Tibial nerve (tissue), 4 donors: Measurements from ENCODE around the gene IQCF2. TPM values are rescaled to one million over a fixed set of nuclear protein-coding genes. Genes with fewer than 3 reads are reported as not detected.

Experiments used
- DNase-seq, 2 donors: peaks; one replicate each; pipeline ENCODE4 v3.0.0-alpha.2; 2019; ENCODE audit warnings: low spot score in 2 of 2
- H3K27ac ChIP-seq, 4 donors: fragments of 200-600 bp; sonication (generic) in 3 of 4; one replicate each; pipeline ENCODE4 v1.5.1; 2017 to 2019; ENCODE audit warnings: mild to moderate bottlenecking in 1 of 4
- H3K27me3 ChIP-seq, 2 donors: fragments of 200-600 bp; sonication (generic) in 1 of 2; one replicate each; pipeline versions ENCODE4 v1.5.1 to v1.6.0; 2017 to 2019
- H3K36me3 ChIP-seq, 3 donors: fragments of 200-600 bp; sonication (generic); one replicate each; pipeline ENCODE4 v1.5.1; 2018 to 2019
- H3K4me1 ChIP-seq, 4 donors: fragments of 200-600 bp; sonication (generic) in 3 of 4; one replicate each; pipeline ENCODE4 v1.5.1; 2017 to 2019
- H3K4me3 ChIP-seq, 4 donors: fragments of 200-600 bp; sonication (generic) in 3 of 4; one replicate each; pipeline ENCODE4 v1.5.1; 2017 to 2019; ENCODE audit warnings: mild to moderate bottlenecking in 1 of 4, moderate library complexity in 1 of 4
- H3K9me3 ChIP-seq, 4 donors: fragments of 200-600 bp; sonication (generic) in 3 of 4; one replicate each; pipeline ENCODE4 v1.5.1; 2017 to 2019
- CTCF ChIP-seq, 5 experiments: fragments of 200-600 bp in 3 of 5; fragments of 450-650 bp in 2 of 5; sonication (generic) in 3 of 5; IDR thresholded peaks; one replicate each; pipeline ENCODE4 v1.5.1; 2016 to 2019; ENCODE audit warnings: antibody characterized with exemption in 5 of 5, mild to moderate bottlenecking in 3 of 5, moderate library complexity in 2 of 5
- EP300 ChIP-seq, 2 donors: sonication (generic); formaldehyde crosslinking; IDR thresholded peaks; one replicate each; pipeline ENCODE4 v1.6.1; 2017; ENCODE audit warnings: antibody characterized with exemption in 2 of 2, mild to moderate bottlenecking in 1 of 2
- POLR2A ChIP-seq, 2 donors: fragments of 450-650 bp; IDR thresholded peaks; one replicate each; pipeline ENCODE4 v1.6.1; 2017; ENCODE audit warnings: antibody characterized with exemption in 2 of 2, mild to moderate bottlenecking in 2 of 2, moderate library complexity in 2 of 2
- WGBS, 2 donors: methylation state at CpG; one replicate each; pipeline ENCODE4 v1.1.5; 2018; 5-methylcytosine and 5-hydroxymethylcytosine counted together
- total RNA-seq, 4 donors: library from RNA; depleted of rRNA; stranded (reverse); fragments of >200 nt; gene quantifications; one replicate each; pipeline ENCODE4 v1.1.0, GENCODE V29; 2016

The IQCF2 gene
- total RNA-seq: not detected

DNA sequence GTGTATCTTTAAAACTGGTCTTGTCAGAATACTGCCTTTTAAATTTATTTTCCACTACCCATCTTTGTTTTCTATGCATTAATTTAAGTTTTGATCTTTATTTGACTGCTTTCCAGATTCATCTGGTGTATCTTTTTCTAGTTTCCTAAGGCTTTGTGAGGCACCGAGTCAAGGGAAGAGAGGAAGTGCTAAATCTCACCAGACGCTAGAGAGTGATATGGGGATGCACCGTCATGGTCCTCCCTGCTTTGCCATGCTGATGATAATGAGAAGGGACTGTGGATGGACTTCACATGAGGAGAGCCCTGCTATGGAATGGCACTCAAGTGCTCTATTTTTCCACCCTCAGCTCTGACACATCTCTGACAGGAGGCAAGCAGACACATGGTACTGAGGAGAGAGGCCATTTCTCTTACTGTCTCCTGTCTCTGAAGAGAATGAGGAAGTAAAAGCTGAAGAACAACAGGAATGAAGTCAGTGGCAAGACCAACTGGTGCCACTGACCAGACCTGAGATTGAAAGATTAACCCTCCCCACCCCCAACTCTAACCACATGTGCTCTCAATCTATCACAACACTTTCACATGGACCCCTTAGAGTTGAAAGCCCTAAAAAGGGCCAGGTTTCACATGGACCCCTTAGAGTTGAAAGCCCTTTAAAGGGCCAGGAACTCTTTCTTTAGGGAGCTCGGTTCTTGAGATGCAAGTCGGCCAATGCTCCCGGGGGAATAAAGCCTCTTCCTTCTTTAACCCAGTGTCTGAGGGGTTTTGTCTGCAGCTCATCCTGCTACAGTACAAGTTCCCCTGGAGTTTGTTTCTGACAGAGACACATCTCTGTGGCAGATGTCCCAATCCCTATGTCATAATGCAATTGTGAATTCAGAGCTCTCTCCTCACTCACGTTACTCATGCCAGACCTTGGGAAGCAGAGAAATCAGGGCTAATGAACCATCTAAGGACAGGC is at the start of gene IQCF2:
TSS of gene IQCF2 (plus strand) at position 913 of the 963 bp plus-strand sequence. CDS start 52 bp downstream, outside the sequence.
- no peaks in the 10 kb centered on the region for H3K9me3 ChIP-seq
- H3K27me3 ChIP-seq: no peaks in the 10 kb centered on the region
- H3K4me3 ChIP-seq: no peak within 1 kb of the TSS
- no peaks in the 10 kb centered on the region for H3K36me3 ChIP-seq
- TF ChIP-seq POLR2A (IDR thresholded peaks at IDR 0.05): no peak
- no peak for TF ChIP-seq EP300 (IDR thresholded peaks at IDR 0.05)
- TF ChIP-seq CTCF (IDR thresholded peaks at IDR 0.05): no peak
- H3K27ac ChIP-seq: no peak within 1 kb of the TSS
- WGBS, 2 donors: 73 to 76% methylated on average over 7 of the region's 7 CpGs
- no peak for DNase-seq
- no peaks in the 10 kb centered on the region for H3K4me1 ChIP-seq

DNA sequence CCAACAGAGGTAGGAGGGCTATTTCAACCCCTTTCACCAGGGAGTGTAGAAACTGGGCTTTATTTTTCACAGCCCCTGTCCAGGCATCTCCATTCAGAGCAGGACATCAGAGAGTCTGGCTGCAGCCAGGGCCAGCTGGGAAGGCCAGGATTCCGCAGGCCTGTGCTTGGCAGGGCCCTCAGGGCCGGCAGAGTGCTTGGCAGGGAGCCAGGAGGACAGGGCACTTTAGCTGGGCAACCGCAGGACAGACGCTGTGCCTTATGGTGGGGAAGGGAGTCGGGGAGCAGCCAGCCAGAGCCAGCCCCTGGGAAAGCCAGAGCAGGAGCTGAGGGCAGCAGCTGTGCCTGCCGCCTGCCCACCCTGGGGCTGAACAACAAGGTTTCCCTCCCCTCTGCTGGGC is 47.9 kb upstream of the IQCF2 start:
- 26 to 31% methylated on average over 6 of the region's 6 CpGs for WGBS, 2 donors
- Histone ChIP-seq H3K4me3 (no peak overlapping the region), H3K36me3 (no peaks in the 10 kb centered on the region), H3K9me3 (peaks cover 0 to 9% (median 0%) of the 10 kb centered on the region in 4 donors), H3K27ac (no peak overlapping the region), H3K4me1 (no peaks in the 10 kb centered on the region), H3K27me3 (no peaks in the 10 kb centered on the region)
- no peak for DNase-seq
- no peak for TF ChIP-seq EP300 (IDR thresholded peaks at IDR 0.05)
- TF ChIP-seq CTCF (IDR thresholded peaks at IDR 0.05): no peak
- TF ChIP-seq POLR2A (IDR thresholded peaks at IDR 0.05): no peak

- peaks cover 0 to 9% (median 0%) of the 10 kb centered on the region in 4 donors for H3K9me3 ChIP-seq
- TF ChIP-seq CTCF (IDR thresholded peaks at IDR 0.05) (no peak), EP300 (IDR thresholded peaks at IDR 0.05) (no peak), POLR2A (IDR thresholded peaks at IDR 0.05) (no peak)
- no peaks in the 10 kb centered on the region for H3K27me3 ChIP-seq
- no peak for DNase-seq
- no peak overlapping the region for H3K4me3 ChIP-seq
- H3K27ac ChIP-seq: no peak overlapping the region
- H3K4me1 ChIP-seq: no peaks in the 10 kb centered on the region
- WGBS, 2 donors: 94 to 97% methylated on average over 3 of the region's 3 CpGs
- H3K36me3 ChIP-seq: no peaks in the 10 kb centered on the region
Observed at GRCh38 chr3:51814034-51814433, 47.4 kb upstream of the IQCF2 start.

GRCh38 chr3:51815614-51816013 is 45.8 kb upstream of the IQCF2 start:
- Histone ChIP-seq H3K4me3 (no peak overlapping the region), H3K9me3 (peaks cover 0 to 9% (median 0%) of the 10 kb centered on the region in 4 donors), H3K27me3 (no peaks in the 10 kb centered on the region), H3K27ac (no peak overlapping the region), H3K36me3 (no peaks in the 10 kb centered on the region), H3K4me1 (no peaks in the 10 kb centered on the region)
- no peak for DNase-seq
- TF ChIP-seq EP300 (IDR thresholded peaks at IDR 0.05): no peak
- TF ChIP-seq POLR2A (IDR thresholded peaks at IDR 0.05): no peak
- TF ChIP-seq CTCF (IDR thresholded peaks at IDR 0.05): no peak
- WGBS, 2 donors: 43 to 73% methylated on average over 2 to 4 of the region's 4 CpGs

DNA sequence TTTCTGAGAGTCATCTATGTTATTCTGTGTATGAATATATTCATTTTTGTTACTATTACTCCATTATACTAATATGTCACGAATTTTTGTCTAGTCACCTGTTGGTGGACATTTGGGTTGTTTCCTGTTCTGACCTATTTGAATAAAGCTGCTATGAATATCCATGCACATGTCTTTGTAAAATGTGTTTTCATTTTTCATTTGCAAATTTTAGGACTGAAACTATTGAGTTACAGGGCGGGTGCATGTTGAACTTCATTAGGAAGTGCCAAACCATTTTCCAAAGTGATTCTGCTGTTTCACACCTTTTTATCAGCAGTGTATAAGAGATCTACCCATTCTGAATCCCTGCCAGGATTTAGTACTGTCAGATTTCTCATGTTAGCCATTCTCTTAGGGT is 44.7 kb upstream of the IQCF2 start:
- 88 to 89% methylated on average over 2 of the region's 2 CpGs for WGBS, 2 donors

More for the DNA sequence above, 44.7 kb upstream of the IQCF2 start:
- H3K4me3 ChIP-seq: no peak overlapping the region
- H3K36me3 ChIP-seq: no peaks in the 10 kb centered on the region
- DNase-seq: no peak
- no peaks in the 10 kb centered on the region for H3K27me3 ChIP-seq
- TF ChIP-seq EP300 (IDR thresholded peaks at IDR 0.05) (no peak), POLR2A (IDR thresholded peaks at IDR 0.05) (no peak), CTCF (IDR thresholded peaks at IDR 0.05) (no peak)
- peaks cover 0 to 9% (median 0%) of the 10 kb centered on the region in 4 donors for H3K9me3 ChIP-seq
- no peak overlapping the region for H3K27ac ChIP-seq
- no peaks in the 10 kb centered on the region for H3K4me1 ChIP-seq
